GM10266 (cell line): ENCODE results near the gene PPM1F.
"Not testable (repeated sequence)": the region's sequence is repeated elsewhere in the genome, so short reads cannot be mapped to it uniquely, and the experiment has no call there.

ENCODE experiments used
- DNase-seq: peaks from one replicate; pipeline ENCODE4 v3.0.0; 2012; ENCODE audit errors: extremely low spot score
- CTCF ChIP-seq: IDR thresholded peaks from 2 replicates; pipeline ENCODE4 v1.5.1; 2012; ENCODE audit warnings: mild to moderate bottlenecking, low read depth; ENCODE audit not compliant: control insufficient read depth, insufficient read depth; ENCODE audit errors: missing control alignments

The PPM1F gene

GRCh38 chr22:21889251-21889990, 63.2 kb downstream of the PPM1F start:
- TF ChIP-seq CTCF: no peak
- DNase-seq: no peak

GRCh38 chr22:21887841-21888240, 64.8 kb downstream of the PPM1F start:
- TF ChIP-seq CTCF: no peak
- no peak for DNase-seq

- not testable (repeated sequence) for DNase-seq
Measured at GRCh38 chr22:21883930-21884329, 68.7 kb downstream of the PPM1F start.

GRCh38 chr22:21882754-21883333, 69.8 kb downstream of the PPM1F start:
- DNase-seq: not testable (repeated sequence)

- no peak for DNase-seq
- TF ChIP-seq CTCF: no peak
Measured at GRCh38 chr22:21881841-21882753, 70.6 kb downstream of the PPM1F start.

GRCh38 chr22:21876486-21877176, 76.0 kb downstream of the PPM1F start:
- no peak for DNase-seq

GRCh38 chr22:21874953-21875352, 77.7 kb downstream of the PPM1F start:
- DNase-seq: not testable (repeated sequence)

More at GRCh38 chr22:21876486-21877176, 76.0 kb downstream of the PPM1F start:
- TF ChIP-seq CTCF: no peak

- DNase-seq: no peak
- TF ChIP-seq CTCF: no peak
Measured at GRCh38 chr22:21873619-21874018, 79.0 kb downstream of the PPM1F start.

- DNase-seq: not testable (repeated sequence)
Measured at GRCh38 chr22:21872741-21873140, 79.9 kb downstream of the PPM1F start.
